ENCODE data around the gene RNASEL. TPM values are rescaled to one million over a fixed set of nuclear protein-coding genes. Genes with fewer than 3 reads are reported as not detected.
A peak's percentile ranks its signal among the peaks of the same experiment; 100 is the strongest.

Gene RNASEL
- total RNA-seq, 1 donor from 2014 or later, result 6.2 TPM

GRCh38 chr1:182631954-182632353 lies 42.9 kb upstream of the RNASEL start:
- Mint-ChIP-seq H3K36me3 (no peaks in the 10 kb centered on the region), H3K4me3 (no peak overlapping the region), H3K27ac (no peak overlapping the region), H3K4me1 (peaks cover 58% of the 10 kb centered on the region), H3K9me3 (no peaks in the 10 kb centered on the region), H3K27me3 (ENCODE audit: insufficient read depth, low read depth) (peaks cover 8% of the 10 kb centered on the region)
- Histone ChIP-seq H3F3A (ENCODE audit: low read depth) (peaks cover 15% of the 10 kb centered on the region), H3K36me3 (no peaks in the 10 kb centered on the region), H3K4me2 (no peak overlapping the region), H3K9ac (no peak overlapping the region), H3K27ac (no peak overlapping the region), H2AFZ (replicated peaks) (no peak overlapping the region), H3K4me1 (peaks cover 63% of the 10 kb centered on the region), H3K79me2 (ENCODE audit: low read depth) (no peaks in the 10 kb centered on the region), H3K27me3 (no peaks in the 10 kb centered on the region), H4K20me1 (ENCODE audit: low read depth) (no peaks in the 10 kb centered on the region), H3K9me3 (ENCODE audit: low read depth) (no peaks in the 10 kb centered on the region), H3K4me3 (no peak overlapping the region)
- DNase-seq (ENCODE audit: low spot score), result no peak
- TF ChIP-seq EZH2phosphoT487 (IDR thresholded peaks at IDR 0.05), result no peak
- TF ChIP-seq, protein P1, sequence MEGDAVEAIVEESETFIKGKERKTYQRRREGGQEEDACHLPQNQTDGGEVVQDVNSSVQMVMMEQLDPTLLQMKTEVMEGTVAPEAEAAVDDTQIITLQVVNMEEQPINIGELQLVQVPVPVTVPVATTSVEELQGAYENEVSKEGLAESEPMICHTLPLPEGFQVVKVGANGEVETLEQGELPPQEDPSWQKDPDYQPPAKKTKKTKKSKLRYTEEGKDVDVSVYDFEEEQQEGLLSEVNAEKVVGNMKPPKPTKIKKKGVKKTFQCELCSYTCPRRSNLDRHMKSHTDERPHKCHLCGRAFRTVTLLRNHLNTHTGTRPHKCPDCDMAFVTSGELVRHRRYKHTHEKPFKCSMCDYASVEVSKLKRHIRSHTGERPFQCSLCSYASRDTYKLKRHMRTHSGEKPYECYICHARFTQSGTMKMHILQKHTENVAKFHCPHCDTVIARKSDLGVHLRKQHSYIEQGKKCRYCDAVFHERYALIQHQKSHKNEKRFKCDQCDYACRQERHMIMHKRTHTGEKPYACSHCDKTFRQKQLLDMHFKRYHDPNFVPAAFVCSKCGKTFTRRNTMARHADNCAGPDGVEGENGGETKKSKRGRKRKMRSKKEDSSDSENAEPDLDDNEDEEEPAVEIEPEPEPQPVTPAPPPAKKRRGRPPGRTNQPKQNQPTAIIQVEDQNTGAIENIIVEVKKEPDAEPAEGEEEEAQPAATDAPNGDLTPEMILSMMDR (IDR thresholded peaks at IDR 0.05), result no peak
- no peak for TF ChIP-seq EZH2 (IDR thresholded peaks at IDR 0.05)

DNA sequence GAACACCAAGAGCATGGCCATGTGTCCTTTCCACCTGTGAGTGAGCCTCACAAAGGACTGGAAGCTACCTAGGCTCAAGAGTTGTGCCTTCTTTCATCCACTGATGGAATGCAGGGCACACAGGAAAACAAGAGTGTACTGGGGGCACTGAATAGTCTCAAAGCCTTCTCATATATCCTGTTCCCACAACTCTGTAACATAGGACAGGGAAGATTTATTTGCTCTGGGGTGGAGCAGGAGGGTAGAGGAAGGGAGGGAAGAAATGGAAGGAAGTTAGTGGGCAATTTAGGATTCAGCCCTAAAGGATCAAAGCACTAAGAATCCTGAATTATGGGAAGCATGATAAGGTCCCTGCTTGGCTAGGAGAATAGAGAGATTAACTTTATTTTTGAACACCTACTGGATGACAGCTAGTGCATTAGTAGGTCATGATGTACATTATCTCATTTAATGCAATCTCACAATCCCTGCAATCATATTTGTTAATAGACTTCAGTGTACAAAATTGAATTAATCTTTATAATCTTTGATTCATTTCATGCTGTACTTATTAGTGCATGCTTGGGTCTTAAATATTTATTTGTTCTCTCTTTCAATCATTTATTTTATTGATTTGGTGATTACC lies 42.1 kb upstream of the RNASEL start:
- Histone ChIP-seq H3F3A (ENCODE audit: low read depth) (peaks cover 15% of the 10 kb centered on the region), H3K4me2 (peak overlapping the region; percentile 36), H3K79me2 (ENCODE audit: low read depth) (no peaks in the 10 kb centered on the region), H4K20me1 (ENCODE audit: low read depth) (no peaks in the 10 kb centered on the region), H3K9me3 (ENCODE audit: low read depth) (no peaks in the 10 kb centered on the region), H3K27me3 (no peaks in the 10 kb centered on the region), H3K4me1 (peaks cover 57% of the 10 kb centered on the region), H3K27ac (peak overlapping the region; percentile 38), H3K4me3 (no peak overlapping the region), H2AFZ (replicated peaks) (no peak overlapping the region), H3K9ac (no peak overlapping the region), H3K36me3 (no peaks in the 10 kb centered on the region)
- H3K36me3 Mint-ChIP-seq, result no peaks in the 10 kb centered on the region
- peaks cover 8% of the 10 kb centered on the region for H3K27me3 Mint-ChIP-seq (ENCODE audit: insufficient read depth, low read depth)
- TF ChIP-seq, protein P1 (IDR thresholded peaks at IDR 0.05), result no peak
- TF ChIP-seq EZH2phosphoT487 (IDR thresholded peaks at IDR 0.05), result no peak
- TF ChIP-seq EZH2 (IDR thresholded peaks at IDR 0.05), result no peak
- H3K4me3 Mint-ChIP-seq, result no peak overlapping the region
- peaks cover 58% of the 10 kb centered on the region for H3K4me1 Mint-ChIP-seq
- no peaks in the 10 kb centered on the region for H3K9me3 Mint-ChIP-seq
- no peak for DNase-seq (ENCODE audit: low spot score)
- H3K27ac Mint-ChIP-seq, result peak overlapping the region; percentile 29

DNA sequence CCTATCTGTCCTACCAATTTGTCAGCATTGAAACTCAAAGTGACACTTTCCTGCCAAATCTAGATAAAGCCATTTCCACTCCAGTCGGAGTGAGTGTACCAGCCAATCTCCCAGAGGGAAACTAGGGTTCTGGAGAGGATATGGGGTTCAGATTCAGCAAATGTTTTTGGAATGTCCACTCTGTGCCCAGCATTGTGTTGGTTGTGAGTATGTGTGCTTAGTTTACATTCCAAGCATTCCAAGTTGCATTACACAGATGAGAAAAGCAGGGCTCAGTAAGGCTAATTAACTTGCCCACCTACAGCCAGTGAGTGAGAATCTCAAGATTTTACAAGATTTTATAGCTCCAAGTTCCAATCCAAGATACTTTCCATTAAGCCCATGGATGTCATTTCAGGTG lies 41.5 kb upstream of the RNASEL start:
- Histone ChIP-seq H3K9ac (no peak overlapping the region), H3K4me2 (peak overlapping the region; percentile 36), H3K36me3 (no peaks in the 10 kb centered on the region), H2AFZ (replicated peaks) (no peak overlapping the region), H3K4me1 (peaks cover 51% of the 10 kb centered on the region), H3K4me3 (no peak overlapping the region), H3K27me3 (no peaks in the 10 kb centered on the region), H3F3A (ENCODE audit: low read depth) (peaks cover 15% of the 10 kb centered on the region), H3K79me2 (ENCODE audit: low read depth) (no peaks in the 10 kb centered on the region), H4K20me1 (ENCODE audit: low read depth) (no peaks in the 10 kb centered on the region), H3K27ac (peak overlapping the region; percentile 38), H3K9me3 (ENCODE audit: low read depth) (no peaks in the 10 kb centered on the region)
- DNase-seq (ENCODE audit: low spot score), result peak; percentile 48
- H3K27ac Mint-ChIP-seq, result peak overlapping the region; percentile 29
- no peak overlapping the region for H3K4me3 Mint-ChIP-seq
- no peaks in the 10 kb centered on the region for H3K36me3 Mint-ChIP-seq
- H3K9me3 Mint-ChIP-seq, result no peaks in the 10 kb centered on the region
- peaks cover 53% of the 10 kb centered on the region for H3K4me1 Mint-ChIP-seq
- TF ChIP-seq EZH2phosphoT487 (IDR thresholded peaks at IDR 0.05) (no peak), EZH2 (IDR thresholded peaks at IDR 0.05) (no peak)
- TF ChIP-seq, protein P1 (IDR thresholded peaks at IDR 0.05), result no peak
- H3K27me3 Mint-ChIP-seq (ENCODE audit: insufficient read depth, low read depth), result peaks cover 8% of the 10 kb centered on the region

All from neural progenitor cell (in vitro differentiated cells).